Gastrocnemius medialis (tissue), 4 donors: ENCODE measurements around the gene PERM1. TPM values are rescaled to one million over a fixed set of nuclear protein-coding genes. Genes with fewer than 3 reads are reported as not detected.
"Not testable (repeated sequence)": the region's sequence is repeated elsewhere in the genome, so short reads cannot be mapped to it uniquely, and the experiment has no call there.

Experiments
- ATAC-seq, 2 donors: fragments of 150-250 bp; one replicate each; pipeline ENCODE4 v1.9.1; 2016
- DNase-seq, 2 donors: peaks; one replicate each; pipeline ENCODE4 v3.0.0-alpha.2; 2019
- H3K27ac ChIP-seq, 4 donors: fragments of 200-600 bp; sonication (generic); 1 replicate in 1 of 4; 2 replicates in 3 of 4; pipeline ENCODE4 v1.5.1; 2016 to 2018; ENCODE audit warnings: mild to moderate bottlenecking in 2 of 4, moderate library complexity in 1 of 4
- H3K27me3 ChIP-seq, 3 donors: fragments of 200-600 bp; sonication (generic) in 2 of 3; 1 replicate in 1 of 3; 2 replicates in 2 of 3; pipeline versions ENCODE4 v1.5.1 to v1.6.0; 2016 to 2019; ENCODE audit warnings: mild to moderate bottlenecking in 1 of 3, moderate library complexity in 1 of 3
- H3K36me3 ChIP-seq, 2 donors: fragments of 200-600 bp; sonication (generic) in 1 of 2; one replicate each; pipeline ENCODE4 v1.5.1; 2017 to 2018
- H3K4me1 ChIP-seq, 2 donors: fragments of 200-600 bp; sonication (generic) in 1 of 2; one replicate each; pipeline ENCODE4 v1.5.1; 2016 to 2017; ENCODE audit warnings: mild to moderate bottlenecking in 2 of 2
- H3K4me3 ChIP-seq, 4 donors: fragments of 200-600 bp; sonication (generic) in 3 of 4; 1 replicate in 1 of 4; 2 replicates in 3 of 4; pipeline ENCODE4 v1.5.1; 2016 to 2019; ENCODE audit warnings: mild to moderate bottlenecking in 2 of 4
- H3K9me3 ChIP-seq, 3 donors: fragments of 200-600 bp; sonication (generic) in 2 of 3; 1 replicate in 1 of 3; 2 replicates in 2 of 3; pipeline ENCODE4 v1.5.1; 2016 to 2019
- POLR2A ChIP-seq, 2 donors: fragments of 450-650 bp; IDR thresholded peaks; one replicate each; pipeline ENCODE4 v1.6.1; 2017; ENCODE audit warnings: antibody characterized with exemption in 2 of 2, mild to moderate bottlenecking in 2 of 2, moderate library complexity in 2 of 2
- in situ Hi-C, 4 donors: fragments of 200-750 bp; cut with MboI; loops; one replicate each; pipeline versions ENCODE4 v1.15.0 to v1.8.0; 2017; ENCODE audit warnings: low sequenced_read_pairs in 4 of 4
- intact Hi-C: fragments of 100-400 bp; cut with DNase I; formaldehyde crosslinking; loops from one replicate; pipeline ENCODE4 v1.15.1; 2023; ENCODE audit warnings: low total_unique reads
- total RNA-seq, 4 donors: library from RNA; depleted of rRNA; stranded (reverse); fragments of >200 nt; gene quantifications; one replicate each; pipeline versions ENCODE4 v1.1.0 to v1.2.3, GENCODE V29; 2016
- TF ChIP-seq, protein P1 (sequence below), 5 experiments: fragments of 450-650 bp in 3 of 5; fragments of 200-600 bp in 2 of 5; sonication (generic) in 2 of 5; IDR thresholded peaks in 4 of 5; conservative IDR thresholded peaks in 1 of 5; 1 replicate in 4 of 5; 2 replicates in 1 of 5; pipeline ENCODE4 v1.5.1; 2016 to 2019; ENCODE audit warnings: antibody characterized with exemption in 5 of 5, mild to moderate bottlenecking in 3 of 5, moderate library complexity in 3 of 5

Gene PERM1
- total RNA-seq, 4 donors from 2014 or later = 38.9 to 218 (median 98.8) TPM

DNA sequence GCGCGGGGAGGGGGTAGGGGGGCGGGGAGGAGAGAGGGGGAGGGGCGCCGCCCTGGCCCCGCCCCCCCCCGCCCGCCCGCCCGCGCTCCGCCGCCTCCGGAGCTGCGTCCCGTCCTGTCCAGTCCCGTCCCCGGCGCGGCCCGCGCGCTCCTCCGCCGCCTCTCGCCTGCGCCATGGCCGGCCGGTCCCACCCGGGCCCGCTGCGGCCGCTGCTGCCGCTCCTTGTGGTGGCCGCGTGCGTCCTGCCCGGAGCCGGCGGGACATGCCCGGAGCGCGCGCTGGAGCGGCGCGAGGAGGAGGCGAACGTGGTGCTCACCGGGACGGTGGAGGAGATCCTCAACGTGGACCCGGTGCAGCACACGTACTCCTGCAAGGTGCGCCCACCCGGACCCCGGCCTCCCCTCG lies 38.1 kb upstream of the PERM1 start, which contains the start of gene AGRN:
Gene AGRN (plus strand): TSS at position 121 of the 405 bp plus-strand sequence. CDS start 53 bp downstream, at position 174.
- peak within 1 kb of the TSS; percentile 73 to 90 (median 87) for H3K27ac ChIP-seq

DNA sequence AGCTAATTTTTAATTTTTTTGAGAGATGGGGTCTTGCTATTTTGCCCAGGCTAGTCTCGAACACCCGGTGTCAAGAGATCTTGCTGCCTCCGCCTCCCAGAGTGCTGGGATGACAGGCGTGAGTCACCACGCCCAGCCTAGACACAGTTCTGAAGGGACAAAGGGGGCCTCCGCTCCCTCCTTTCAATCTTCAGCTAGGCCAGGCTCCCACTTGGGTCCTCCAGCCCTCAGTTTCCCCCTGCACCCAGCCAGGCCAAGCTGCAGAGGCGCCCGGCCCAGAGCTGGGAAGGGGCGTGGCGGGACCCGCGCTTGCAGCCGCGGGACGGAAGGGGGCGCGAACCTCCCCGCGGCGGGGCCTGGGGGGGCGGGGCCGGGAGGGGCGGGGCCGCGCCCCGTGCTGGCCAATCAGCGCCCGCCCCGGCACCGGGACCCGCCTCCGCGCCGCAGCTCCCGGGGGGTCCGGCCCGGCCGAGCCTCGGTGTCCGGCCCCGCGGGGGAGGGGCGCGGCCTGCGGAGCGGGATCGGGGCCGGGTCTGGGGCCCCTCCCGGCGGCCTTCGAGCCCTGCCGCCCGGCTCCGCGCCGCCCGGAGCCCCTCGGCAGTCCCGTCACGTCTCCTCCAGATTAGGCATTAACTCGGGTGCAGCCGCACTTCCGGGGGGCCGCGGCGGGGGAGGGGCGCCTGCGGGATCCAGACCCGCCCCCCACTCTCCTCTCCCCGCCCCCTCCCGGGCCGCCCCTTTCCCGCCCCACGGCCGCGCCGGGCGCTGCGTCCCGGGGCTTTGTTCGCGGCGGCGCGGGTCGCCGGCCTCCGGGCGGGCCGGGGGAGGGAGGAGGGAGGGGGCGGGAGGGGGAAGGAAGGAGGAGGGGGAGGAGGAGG lies 37.5 kb upstream of the PERM1 start:
- H3K27me3 ChIP-seq = peaks cover 6 to 10% (median 10%) of the 10 kb centered on the region in 3 donors
- in situ Hi-C loops (no loop called here), intact Hi-C loops (loop anchor here (2.0 kb wide), 1 partner anchor 19 kb away; the partner anchor contains the start of gene HES4)
- no peaks in the 10 kb centered on the region for H3K36me3 ChIP-seq
- H3K9me3 ChIP-seq = no peaks in the 10 kb centered on the region
- peak; percentile 8 to 37 for TF ChIP-seq POLR2A (IDR thresholded peaks at IDR 0.05)
- TF ChIP-seq, protein P1, sequence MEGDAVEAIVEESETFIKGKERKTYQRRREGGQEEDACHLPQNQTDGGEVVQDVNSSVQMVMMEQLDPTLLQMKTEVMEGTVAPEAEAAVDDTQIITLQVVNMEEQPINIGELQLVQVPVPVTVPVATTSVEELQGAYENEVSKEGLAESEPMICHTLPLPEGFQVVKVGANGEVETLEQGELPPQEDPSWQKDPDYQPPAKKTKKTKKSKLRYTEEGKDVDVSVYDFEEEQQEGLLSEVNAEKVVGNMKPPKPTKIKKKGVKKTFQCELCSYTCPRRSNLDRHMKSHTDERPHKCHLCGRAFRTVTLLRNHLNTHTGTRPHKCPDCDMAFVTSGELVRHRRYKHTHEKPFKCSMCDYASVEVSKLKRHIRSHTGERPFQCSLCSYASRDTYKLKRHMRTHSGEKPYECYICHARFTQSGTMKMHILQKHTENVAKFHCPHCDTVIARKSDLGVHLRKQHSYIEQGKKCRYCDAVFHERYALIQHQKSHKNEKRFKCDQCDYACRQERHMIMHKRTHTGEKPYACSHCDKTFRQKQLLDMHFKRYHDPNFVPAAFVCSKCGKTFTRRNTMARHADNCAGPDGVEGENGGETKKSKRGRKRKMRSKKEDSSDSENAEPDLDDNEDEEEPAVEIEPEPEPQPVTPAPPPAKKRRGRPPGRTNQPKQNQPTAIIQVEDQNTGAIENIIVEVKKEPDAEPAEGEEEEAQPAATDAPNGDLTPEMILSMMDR (IDR thresholded peaks at IDR 0.05 in 4 of 5, conservative IDR thresholded peaks at IDR 0.05 in 1 of 5) = peak; percentile 13 to 83 (median 53)
- DNase-seq = peak; percentile 68 to 77
- peak; percentile 89 to 91 for ATAC-seq
- peaks cover 3 to 9% of the 10 kb centered on the region in 2 donors for H3K4me1 ChIP-seq
- peak overlapping the region; percentile 73 to 90 (median 87) for H3K27ac ChIP-seq
- H3K4me3 ChIP-seq = peak overlapping the region; percentile 51 to 77 (median 63)

More for the DNA sequence above, 38.1 kb upstream of the PERM1 start, which contains the start of gene AGRN:
- intact Hi-C loops = loop anchor here (2.0 kb wide), 1 partner anchor 19 kb away; the partner anchor contains the start of gene HES4
- DNase-seq = no peak
- peaks cover 3 to 9% of the 10 kb centered on the region in 2 donors for H3K4me1 ChIP-seq
- in situ Hi-C loops = no loop called here
- H3K9me3 ChIP-seq = no peaks in the 10 kb centered on the region
- peaks cover 6 to 10% (median 10%) of the 10 kb centered on the region in 3 donors for H3K27me3 ChIP-seq
- TF ChIP-seq, protein P1 (IDR thresholded peaks at IDR 0.05 in 4 of 5, conservative IDR thresholded peaks at IDR 0.05 in 1 of 5) = no peak
- TF ChIP-seq POLR2A (IDR thresholded peaks at IDR 0.05) = no peak
- H3K36me3 ChIP-seq = no peaks in the 10 kb centered on the region
- peak within 1 kb of the TSS; percentile 60 to 77 (median 68) for H3K4me3 ChIP-seq
- ATAC-seq = peak; percentile 59 to 64

DNA sequence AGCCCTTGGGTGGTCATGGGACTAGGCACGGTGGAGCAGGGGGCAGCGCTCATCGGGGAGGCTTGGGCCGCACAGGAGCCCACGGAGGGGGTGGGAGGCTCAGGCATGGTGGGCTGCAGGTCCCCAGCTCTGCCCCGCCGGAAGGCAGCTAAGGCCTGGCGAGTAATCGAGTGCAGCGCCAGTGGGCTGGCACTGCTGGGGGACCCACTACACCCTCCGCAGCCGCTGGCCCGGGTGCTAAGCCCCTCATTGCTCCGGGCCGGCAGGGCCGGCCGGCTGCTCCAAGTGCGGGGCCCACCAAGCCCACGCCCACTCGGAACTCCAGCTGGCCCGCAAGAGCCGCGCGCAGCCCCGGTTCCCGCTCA lies 36.4 kb upstream of the PERM1 start:
- ATAC-seq, H3K4me3 ChIP-seq, in situ Hi-C loops, H3K27ac ChIP-seq, H3K36me3 ChIP-seq, H3K9me3 ChIP-seq, DNase-seq: not testable (repeated sequence)
- intact Hi-C loops = loop anchor here (2.0 kb wide), 1 partner anchor 18 kb away; the partner anchor contains the start of gene HES4
- H3K27me3 ChIP-seq = peaks cover 6 to 10% (median 10%) of the 10 kb centered on the region in 3 donors
- H3K4me1 ChIP-seq = peaks cover 3 to 15% of the 10 kb centered on the region in 2 donors

DNA sequence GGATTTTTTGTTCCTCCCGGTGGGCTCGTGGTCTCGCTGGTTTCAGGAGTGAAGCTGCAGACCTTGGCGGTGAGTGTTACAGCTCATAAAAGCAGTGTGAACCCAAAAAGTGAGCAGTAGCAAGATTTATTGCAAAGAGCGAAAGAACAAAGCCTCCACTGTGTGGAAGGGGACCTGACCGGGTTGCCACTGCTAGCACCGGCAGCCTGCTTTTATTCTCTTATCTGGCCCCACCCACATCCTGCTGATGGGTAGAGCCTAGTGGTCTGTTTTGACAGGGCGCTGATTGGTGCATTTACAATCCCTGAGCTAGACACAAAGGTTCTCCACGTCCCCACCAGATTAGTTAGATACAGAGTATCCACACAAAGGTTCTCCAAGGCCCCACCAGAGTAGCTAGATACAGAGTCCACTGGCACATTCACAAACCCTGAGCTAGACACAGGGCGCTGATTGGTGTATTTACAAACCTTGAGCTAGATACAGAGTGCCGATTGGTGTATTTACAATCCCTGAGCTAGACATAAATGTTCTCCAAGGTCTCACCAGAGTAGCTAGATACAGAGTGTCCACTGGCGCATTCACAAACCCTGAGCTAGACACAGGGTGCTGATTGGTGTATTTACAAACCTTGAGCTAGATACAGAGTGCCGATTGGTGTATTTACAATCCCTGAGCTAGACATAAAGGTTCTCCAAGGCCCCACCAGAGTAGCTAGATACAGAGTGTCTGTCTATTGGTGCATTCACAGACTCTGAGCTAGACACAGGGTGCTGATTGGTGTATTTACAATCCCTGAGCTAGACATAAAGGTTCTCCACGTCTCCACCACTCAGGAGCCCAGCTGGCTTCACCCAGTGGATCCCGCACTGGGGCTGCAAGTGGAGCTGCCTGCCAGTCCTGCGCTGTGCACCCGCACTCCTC lies 35.8 kb upstream of the PERM1 start:
- ATAC-seq, H3K27ac ChIP-seq, in situ Hi-C loops, DNase-seq, H3K36me3 ChIP-seq, H3K4me3 ChIP-seq, H3K9me3 ChIP-seq: not testable (repeated sequence)
- Histone ChIP-seq H3K27me3 (peaks cover 6 to 10% (median 10%) of the 10 kb centered on the region in 3 donors), H3K4me1 (peaks cover 3 to 18% of the 10 kb centered on the region in 2 donors)
- intact Hi-C loops = loop anchor here (2.0 kb wide), 1 partner anchor 17 kb away; the partner anchor contains the start of gene HES4
